H9 (cell line): ENCODE measurements around the gene CLCN5. TPM values are rescaled to one million over a fixed set of nuclear protein-coding genes. Genes with fewer than 3 reads are reported as not detected.

ENCODE experiments used
- DNase-seq: peaks from one replicate; pipeline ENCODE4 v3.0.0-alpha.2; 2017
- H2AFZ ChIP-seq: one replicate; pipeline ENCODE4 v1.6.1; 2013; ENCODE audit warnings: mild to moderate bottlenecking, low read length, control low read depth, moderate library complexity
- H2AK5ac ChIP-seq: 2 replicates; pipeline ENCODE4 v1.6.1; 2013; ENCODE audit warnings: low read length, control low read depth, mixed read lengths; ENCODE audit not compliant: insufficient read length
- H2BK120ac ChIP-seq: one replicate; pipeline ENCODE4 v1.6.1; 2013; ENCODE audit warnings: low read depth, mild to moderate bottlenecking, low read length, control low read depth, inconsistent platforms; ENCODE audit not compliant: poor library complexity, severe bottlenecking
- H2BK12ac ChIP-seq: 2 replicates; pipeline ENCODE4 v1.6.1; 2013; ENCODE audit warnings: low read length, control low read depth, mixed read lengths, low read depth; ENCODE audit not compliant: insufficient read length
- H2BK15ac ChIP-seq: 2 replicates; pipeline ENCODE4 v1.6.1; 2013; ENCODE audit warnings: low read depth, low read length, control low read depth
- H2BK20ac ChIP-seq: one replicate; pipeline ENCODE4 v1.6.1; 2013; ENCODE audit warnings: low read depth, mild to moderate bottlenecking, low read length, control low read depth, inconsistent platforms; ENCODE audit not compliant: poor library complexity, severe bottlenecking
- H2BK5ac ChIP-seq: 2 replicates; pipeline ENCODE4 v1.6.1; 2013; ENCODE audit warnings: low read length, control low read depth, mixed read lengths; ENCODE audit not compliant: insufficient read length
- H3K14ac ChIP-seq: 2 replicates; pipeline ENCODE4 v1.6.1; 2013; ENCODE audit warnings: low read length, control low read depth; ENCODE audit not compliant: insufficient read depth
- H3K18ac ChIP-seq: 2 replicates; pipeline ENCODE4 v1.6.1; 2013; ENCODE audit warnings: low read depth, mild to moderate bottlenecking, mixed read lengths, low read length, control low read depth; ENCODE audit not compliant: insufficient read length
- H3K23ac ChIP-seq: 2 replicates; pipeline ENCODE4 v1.6.1; 2013; ENCODE audit warnings: low read length, control low read depth, mixed read lengths, low read depth; ENCODE audit not compliant: insufficient read length
- H3K23me2 ChIP-seq: 2 replicates; pipeline ENCODE4 v1.6.1; 2013; ENCODE audit warnings: low read depth, mild to moderate bottlenecking, mixed read lengths, low read length, control low read depth; ENCODE audit not compliant: insufficient read length, poor library complexity, severe bottlenecking
- H3K27ac ChIP-seq: 2 replicates; pipeline ENCODE4 v1.5.1; 2013; ENCODE audit warnings: low read length, control low read depth, mixed read lengths, low read depth; ENCODE audit not compliant: insufficient read length
- H3K27me3 ChIP-seq: 2 replicates; pipeline ENCODE4 v1.6.1; 2013; ENCODE audit warnings: low read length, control low read depth, inconsistent platforms; ENCODE audit not compliant: insufficient read depth
- H3K4ac ChIP-seq: 2 replicates; pipeline ENCODE4 v1.6.1; 2013; ENCODE audit warnings: low read depth, mild to moderate bottlenecking, control low read depth, inconsistent platforms, low read length, moderate library complexity
- H3K4me1 ChIP-seq: 2 replicates; pipeline ENCODE4 v1.6.1; 2013; ENCODE audit warnings: low read length, control low read depth, inconsistent platforms; ENCODE audit not compliant: insufficient read depth
- H3K4me2 ChIP-seq: 2 replicates; pipeline ENCODE4 v1.6.1; 2013; ENCODE audit warnings: low read length, control low read depth, mixed read lengths; ENCODE audit not compliant: insufficient read length, insufficient read depth
- H3K56ac ChIP-seq: 2 replicates; pipeline ENCODE4 v1.6.1; 2013; ENCODE audit warnings: low read depth, mild to moderate bottlenecking, mixed read lengths, low read length, control low read depth; ENCODE audit not compliant: insufficient read length
- H3K79me1 ChIP-seq: 2 replicates; pipeline ENCODE4 v1.6.1; 2013; ENCODE audit warnings: low read depth, mild to moderate bottlenecking, moderate library complexity, low read length, control low read depth, inconsistent platforms; ENCODE audit not compliant: insufficient read depth, poor library complexity, severe bottlenecking
- H3K79me2 ChIP-seq: 2 replicates; pipeline ENCODE4 v1.6.1; 2013; ENCODE audit warnings: low read length, control low read depth, inconsistent platforms; ENCODE audit not compliant: insufficient read depth
- H3K9ac ChIP-seq: 2 replicates; pipeline ENCODE4 v1.6.1; 2013; ENCODE audit warnings: low read length, control low read depth, mixed read lengths; ENCODE audit not compliant: insufficient read length; ENCODE audit errors: extremely low read depth
- H3K9me3 ChIP-seq: one replicate; pipeline ENCODE4 v1.6.1; 2013; ENCODE audit warnings: low read depth, low read length, inconsistent platforms; ENCODE audit not compliant: control insufficient read depth
- H3T11ph ChIP-seq: one replicate; pipeline ENCODE4 v1.6.1; 2013; ENCODE audit warnings: mild to moderate bottlenecking, low read length, control low read depth, inconsistent platforms
- H4K20me1 ChIP-seq: one replicate; pipeline ENCODE4 v1.6.1; 2013; ENCODE audit not compliant: control insufficient read depth, insufficient read length, insufficient read depth
- H4K5ac ChIP-seq: 2 replicates; pipeline ENCODE4 v1.6.1; 2013; ENCODE audit warnings: low read depth, mild to moderate bottlenecking, mixed read lengths, low read length, control low read depth; ENCODE audit not compliant: insufficient read length
- H4K8ac ChIP-seq: replicated peaks from 2 replicates; pipeline ENCODE4 v1.6.1; 2013; ENCODE audit warnings: low read length, control low read depth, mixed read lengths, low read depth; ENCODE audit not compliant: insufficient read length
- H4K91ac ChIP-seq: 2 replicates; pipeline ENCODE4 v1.6.1; 2013; ENCODE audit warnings: low read depth, mild to moderate bottlenecking, moderate library complexity, mixed read lengths, low read length, control low read depth; ENCODE audit not compliant: insufficient read length
- H3K27ac Mint-ChIP-seq, 3 experiments: 2 replicates in 2 of 3; 3 replicates in 1 of 3; pipeline ENCODE4 v1.8.0; 2020 to 2021; ENCODE audit warnings: mixed read lengths in 3 of 3, mild to moderate bottlenecking in 1 of 3, moderate library complexity in 1 of 3
- H3K27me3 Mint-ChIP-seq: 2 replicates; pipeline ENCODE4 v1.8.0; 2021; ENCODE audit warnings: low read depth, mild to moderate bottlenecking, moderate library complexity, mixed read lengths
- H3K36me3 Mint-ChIP-seq, 3 experiments: 2 replicates in 2 of 3; 3 replicates in 1 of 3; pipeline ENCODE4 v1.8.0; 2020 to 2021; ENCODE audit warnings: low read depth in 3 of 3, mixed read lengths in 3 of 3; ENCODE audit not compliant: insufficient read depth in 1 of 3
- H3K4me1 Mint-ChIP-seq, 2 experiments: 2 replicates each; pipeline ENCODE4 v1.8.0; 2020; ENCODE audit warnings: mixed read lengths in 2 of 2
- H3K4me3 Mint-ChIP-seq, 2 experiments: 2 replicates in 1 of 2; 3 replicates in 1 of 2; pipeline ENCODE4 v1.8.0; 2020 to 2021; ENCODE audit warnings: mild to moderate bottlenecking in 2 of 2, mixed read lengths in 2 of 2, moderate library complexity in 1 of 2
- H3K9me3 Mint-ChIP-seq, 2 experiments: 2 replicates in 1 of 2; 3 replicates in 1 of 2; pipeline ENCODE4 v1.8.0; 2020; ENCODE audit warnings: mild to moderate bottlenecking in 2 of 2, mixed read lengths in 2 of 2, moderate library complexity in 1 of 2
- CTCF ChIP-seq: fragments of 200-600 bp; sonication (generic); conservative IDR thresholded peaks from 3 replicates; pipeline ENCODE4 v1.8.0; 2021; ENCODE audit warnings: antibody characterized with exemption, mild to moderate bottlenecking
- WGBS: extraction: QIAGEN DNeasy Blood & Tissue Kit; methylation state at CpG from one replicate; pipeline ENCODE4 v1.1.7; 2013; ENCODE audit warnings: missing lambda C conversion rate, low lambda C conversion rate, mixed read lengths; ENCODE audit not compliant: insufficient read length; ENCODE audit errors: extremely low coverage; 5-methylcytosine and 5-hydroxymethylcytosine counted together
- total RNA-seq: library from RNA; stranded (reverse); gene quantifications from 2 replicates; pipeline ENCODE4 v1.2.1, GENCODE V29; 2021

Gene CLCN5
- total RNA-seq, 1 experiment from 2014 or later = 5.9 TPM

DNA sequence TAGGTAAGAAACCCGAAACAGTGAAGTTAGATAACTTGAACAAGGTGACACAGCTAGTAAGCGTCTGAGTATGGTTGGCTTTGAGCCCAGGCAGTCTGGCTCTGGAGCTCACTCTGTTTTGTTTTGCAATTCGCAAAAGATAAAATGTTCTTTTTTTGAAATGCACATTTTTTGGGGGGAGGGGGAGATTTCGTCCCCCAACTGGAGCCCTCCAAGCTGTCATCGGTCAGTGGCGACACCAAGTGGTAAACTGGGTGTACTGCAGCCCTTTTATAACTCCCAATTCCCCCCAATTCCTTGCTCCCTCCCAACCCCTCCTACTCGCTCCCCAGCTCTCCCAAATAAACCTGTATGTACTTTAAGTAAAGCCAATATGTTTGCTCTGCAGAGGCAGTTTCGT lies 2.8 kb upstream of the CLCN5 start:
- H3K23ac ChIP-seq = no peak overlapping the region
- no peak overlapping the region for H3K56ac ChIP-seq
- H4K8ac ChIP-seq = no peak overlapping the region
- no peaks in the 10 kb centered on the region for H3K9me3 ChIP-seq
- no peak overlapping the region for H2BK120ac ChIP-seq
- no peak overlapping the region for H4K5ac ChIP-seq
- Mint-ChIP-seq H3K4me1 (peaks cover 10 to 14% of the 10 kb centered on the region in 2 experiments), H3K27ac (no peak overlapping the region), H3K36me3 (peaks cover 0 to 2% (median 0%) of the 10 kb centered on the region in 3 experiments; a peak in 4 of 7 replicates), H3K27me3 (peaks cover 17% of the 10 kb centered on the region), H3K9me3 (peaks cover 50 to 55% of the 10 kb centered on the region in 2 experiments), H3K4me3 (no peak overlapping the region)
- no peaks in the 10 kb centered on the region for H4K20me1 ChIP-seq
- H3K27me3 ChIP-seq = no peaks in the 10 kb centered on the region; the same call in 1 of the 2 replicates
- no CpG with 5 or more reads among the region's 8 CpGs for WGBS
- H3K79me2 ChIP-seq = no peaks in the 10 kb centered on the region
- H3K23me2 ChIP-seq = peaks cover 9% of the 10 kb centered on the region
- peak; percentile 36 for DNase-seq
- H3K9ac ChIP-seq = no peak overlapping the region
- H3K27ac ChIP-seq = no peak overlapping the region
- no peak overlapping the region for H4K91ac ChIP-seq
- TF ChIP-seq CTCF = peak; percentile 80
- H3K4me1 ChIP-seq = no peaks in the 10 kb centered on the region
- H3K79me1 ChIP-seq = no peaks in the 10 kb centered on the region
- H2BK20ac ChIP-seq = no peak overlapping the region
- H3K4ac ChIP-seq = no peak overlapping the region
- no peak overlapping the region for H2BK15ac ChIP-seq
- H3T11ph ChIP-seq = no peak overlapping the region
- no peak overlapping the region for H2AK5ac ChIP-seq
- no peak overlapping the region for H3K14ac ChIP-seq
- no peak overlapping the region for H2AFZ ChIP-seq
- no peak overlapping the region for H3K4me2 ChIP-seq
- no peak overlapping the region for H2BK5ac ChIP-seq
- H2BK12ac ChIP-seq = no peak overlapping the region
- no peak overlapping the region for H3K18ac ChIP-seq
